Neuron (in vitro differentiated cells): ENCODE results near the gene IFI44L.

Experiments
- H2AFZ ChIP-seq: one replicate; pipeline ENCODE4 v1.6.1; 2013; ENCODE audit warnings: low read depth, mild to moderate bottlenecking, inconsistent platforms, low read length, moderate library complexity
- H3K27me3 ChIP-seq: one replicate; pipeline ENCODE4 v1.6.1; 2013; ENCODE audit warnings: low read length; ENCODE audit not compliant: insufficient read depth
- H3K36me3 ChIP-seq: one replicate; pipeline ENCODE4 v1.6.1; 2013; ENCODE audit warnings: low read length; ENCODE audit not compliant: insufficient read depth
- H3K4me1 ChIP-seq: one replicate; pipeline ENCODE4 v1.6.1; 2013; ENCODE audit warnings: low read length; ENCODE audit not compliant: insufficient read depth
- H3K4me3 ChIP-seq: 2 replicates; pipeline ENCODE4 v1.5.1; 2013; ENCODE audit warnings: mild to moderate bottlenecking, low read length, moderate library complexity
- H3K9me3 ChIP-seq: one replicate; pipeline ENCODE4 v1.6.1; 2013; ENCODE audit warnings: low read length

The IFI44L gene

DNA sequence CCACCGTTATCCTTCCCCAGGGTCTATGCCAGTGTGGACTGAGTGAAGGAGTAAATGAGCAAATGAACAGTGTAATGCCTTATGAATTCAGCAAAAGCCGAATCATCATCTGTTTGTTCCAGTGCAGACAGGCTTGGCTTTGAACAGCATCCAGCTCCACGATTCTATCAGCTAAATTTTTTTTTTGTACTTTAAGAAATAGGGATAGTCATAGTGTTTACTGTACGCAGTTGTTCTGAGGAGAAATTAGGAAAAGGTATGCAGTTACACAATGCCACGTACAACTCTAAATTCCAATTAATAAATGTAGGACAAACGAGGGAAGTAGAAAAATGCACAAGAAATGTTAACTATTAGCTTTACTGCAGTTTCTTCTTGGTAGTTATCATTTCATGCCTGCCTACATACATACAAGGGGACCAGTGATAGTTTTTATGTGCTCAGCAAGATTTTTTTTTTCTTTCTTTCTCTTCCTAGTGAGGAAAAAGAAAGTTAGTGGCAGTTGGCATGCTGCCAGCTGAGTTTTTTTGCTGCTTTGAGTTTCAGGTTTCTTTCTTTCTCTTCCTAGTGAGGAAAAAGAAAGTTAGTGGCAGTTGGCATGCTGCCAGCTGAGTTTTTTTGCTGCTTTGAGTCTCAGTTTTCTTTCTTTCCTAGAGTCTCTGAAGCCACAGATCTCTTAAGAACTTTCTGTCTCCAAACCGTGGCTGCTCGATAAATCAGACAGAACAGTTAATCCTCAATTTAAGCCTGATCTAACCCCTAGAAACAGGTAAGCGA, at the start of gene IFI44L:
IFI44L (plus strand) TSS at position 646 of the 777 bp plus-strand sequence. CDS start 7,468 bp downstream, outside the sequence.
- peak within 1 kb of the TSS; percentile 36 for H2AFZ ChIP-seq
- H3K27me3 ChIP-seq = no peaks in the 10 kb centered on the region
- no peaks in the 10 kb centered on the region for H3K9me3 ChIP-seq
- no peak within 1 kb of the TSS for H3K4me3 ChIP-seq
- peaks cover 3% of the 10 kb centered on the region for H3K4me1 ChIP-seq
- no peaks in the 10 kb centered on the region for H3K36me3 ChIP-seq

DNA sequence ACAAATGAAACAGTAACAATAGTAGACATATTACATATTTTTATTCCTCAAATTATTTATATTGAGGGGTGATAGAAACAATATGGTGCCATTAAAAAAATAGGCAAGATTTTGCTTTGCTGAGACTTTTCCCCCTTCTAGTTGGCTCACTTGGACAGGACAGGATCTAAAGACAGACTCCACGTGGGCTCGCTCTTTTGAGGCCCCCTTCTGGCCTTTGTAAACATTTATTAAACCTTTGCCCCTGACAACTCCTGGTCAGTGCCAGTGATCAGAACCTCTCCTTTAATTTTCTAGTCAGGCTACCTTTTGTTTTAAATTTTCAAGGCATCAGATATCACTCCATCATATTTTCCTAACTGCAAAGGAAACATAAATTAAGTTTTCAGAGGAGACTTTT, 49.7 kb upstream of the IFI44L start:
- H2AFZ ChIP-seq = no peak overlapping the region
- H3K4me1 ChIP-seq = no peaks in the 10 kb centered on the region
- no peaks in the 10 kb centered on the region for H3K36me3 ChIP-seq
- no peak overlapping the region for H3K4me3 ChIP-seq
- H3K9me3 ChIP-seq = no peaks in the 10 kb centered on the region
- no peaks in the 10 kb centered on the region for H3K27me3 ChIP-seq

DNA sequence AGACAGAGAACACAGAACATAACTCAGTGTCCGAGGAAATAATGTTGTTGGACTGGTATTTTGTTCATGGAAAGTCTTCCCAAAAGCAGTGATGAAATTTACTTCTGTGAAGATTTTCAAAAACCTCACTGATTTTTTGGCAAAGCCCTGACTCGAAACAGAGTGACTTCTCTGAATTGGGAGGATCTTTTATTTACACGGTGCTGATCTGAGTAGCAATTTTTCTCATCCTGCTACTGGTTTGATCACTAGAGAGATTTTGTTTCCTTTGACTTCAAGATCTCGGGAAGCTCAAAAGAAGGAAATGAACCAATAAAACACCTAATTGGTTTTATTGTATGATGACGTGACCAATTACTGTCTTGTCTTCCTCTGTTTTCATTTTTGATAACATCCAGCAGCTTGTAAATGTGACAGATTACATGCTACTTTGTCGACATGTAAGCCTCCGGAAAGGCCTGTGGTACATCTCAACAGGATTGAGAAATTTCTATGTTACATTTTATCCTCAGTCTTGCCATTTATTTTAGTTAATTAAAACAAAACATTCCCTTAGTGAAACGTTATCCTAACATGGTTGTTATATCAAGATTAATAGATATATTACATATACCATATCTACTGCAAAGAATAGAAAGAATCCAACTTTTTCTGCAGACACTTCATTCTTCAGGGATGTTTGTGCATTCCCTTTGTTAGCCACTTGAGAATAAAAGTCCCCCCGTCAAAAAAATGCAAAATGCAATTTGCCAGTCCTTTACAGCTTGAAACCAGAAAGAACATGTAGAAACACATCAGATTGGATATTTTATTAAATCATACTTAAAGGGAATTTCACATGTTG, 42.8 kb upstream of the IFI44L start:
- H3K4me1 ChIP-seq = no peaks in the 10 kb centered on the region
- no peak overlapping the region for H2AFZ ChIP-seq
- H3K4me3 ChIP-seq = no peak overlapping the region
- no peaks in the 10 kb centered on the region for H3K27me3 ChIP-seq
- H3K36me3 ChIP-seq = no peaks in the 10 kb centered on the region
- H3K9me3 ChIP-seq = no peaks in the 10 kb centered on the region

DNA sequence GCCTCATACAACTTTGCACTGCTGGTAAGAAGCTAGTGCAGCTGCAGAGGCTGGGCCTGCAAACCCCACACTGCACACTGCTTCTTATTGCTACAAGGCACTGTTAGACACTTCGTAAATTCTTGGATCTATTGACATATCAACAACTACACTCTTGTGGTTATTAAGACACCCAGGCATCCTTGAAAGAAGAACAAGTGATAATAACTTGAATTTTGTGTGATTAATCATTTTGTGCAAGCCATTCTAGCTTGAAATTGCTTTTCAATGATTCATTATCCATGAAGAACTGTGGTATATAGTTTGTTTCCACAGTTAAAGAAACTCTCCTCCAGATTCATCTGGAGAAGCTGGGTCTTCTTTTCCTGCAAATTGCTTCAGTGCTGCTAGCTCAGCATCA, 33.7 kb upstream of the IFI44L start:
- no peaks in the 10 kb centered on the region for H3K9me3 ChIP-seq
- no peaks in the 10 kb centered on the region for H3K4me1 ChIP-seq
- H3K36me3 ChIP-seq = no peaks in the 10 kb centered on the region
- no peaks in the 10 kb centered on the region for H3K27me3 ChIP-seq
- no peak overlapping the region for H3K4me3 ChIP-seq
- no peak overlapping the region for H2AFZ ChIP-seq

DNA sequence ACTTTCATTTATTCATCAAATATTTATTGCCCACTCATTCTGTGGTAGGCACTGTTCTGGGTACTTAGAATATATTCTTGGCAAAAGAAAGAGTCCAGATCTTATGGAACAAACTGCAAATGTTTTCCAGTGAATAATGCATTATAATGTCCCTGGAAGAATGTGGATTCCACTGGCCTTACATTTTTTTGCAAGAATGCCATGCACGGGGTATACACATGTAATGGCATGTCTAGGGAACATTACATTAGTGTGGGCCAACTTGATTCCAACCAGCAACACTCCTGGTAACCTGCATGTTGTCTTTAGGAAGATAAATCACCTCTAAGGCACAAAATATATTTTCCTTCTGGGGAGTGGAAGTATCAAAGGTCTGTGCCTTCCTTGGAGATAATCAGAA, 33.0 kb upstream of the IFI44L start:
- Histone ChIP-seq H3K4me3 (no peak overlapping the region), H3K9me3 (no peaks in the 10 kb centered on the region), H3K36me3 (no peaks in the 10 kb centered on the region), H3K27me3 (no peaks in the 10 kb centered on the region), H2AFZ (no peak overlapping the region), H3K4me1 (no peaks in the 10 kb centered on the region)

DNA sequence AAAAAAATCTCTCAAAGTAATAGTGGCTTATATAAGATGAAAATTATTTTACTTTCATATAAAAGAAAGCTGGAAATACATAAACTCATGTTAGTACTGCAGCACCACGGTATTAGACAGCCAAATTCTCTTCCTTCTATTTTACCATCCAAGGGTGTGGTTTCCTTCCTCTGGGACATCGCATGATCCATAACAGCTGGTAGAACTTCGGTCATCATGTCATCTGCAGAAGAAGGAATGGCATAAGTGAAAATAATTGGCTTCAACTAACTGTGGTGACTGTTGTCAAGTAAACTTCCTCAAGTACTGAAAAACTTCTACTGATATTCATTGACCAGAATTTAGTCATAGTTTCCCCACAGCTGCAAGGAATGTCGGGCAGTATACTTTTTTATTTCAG, 28.3 kb upstream of the IFI44L start:
- Histone ChIP-seq H2AFZ (no peak overlapping the region), H3K27me3 (no peaks in the 10 kb centered on the region), H3K9me3 (no peaks in the 10 kb centered on the region), H3K36me3 (no peaks in the 10 kb centered on the region), H3K4me3 (no peak overlapping the region), H3K4me1 (no peaks in the 10 kb centered on the region)

DNA sequence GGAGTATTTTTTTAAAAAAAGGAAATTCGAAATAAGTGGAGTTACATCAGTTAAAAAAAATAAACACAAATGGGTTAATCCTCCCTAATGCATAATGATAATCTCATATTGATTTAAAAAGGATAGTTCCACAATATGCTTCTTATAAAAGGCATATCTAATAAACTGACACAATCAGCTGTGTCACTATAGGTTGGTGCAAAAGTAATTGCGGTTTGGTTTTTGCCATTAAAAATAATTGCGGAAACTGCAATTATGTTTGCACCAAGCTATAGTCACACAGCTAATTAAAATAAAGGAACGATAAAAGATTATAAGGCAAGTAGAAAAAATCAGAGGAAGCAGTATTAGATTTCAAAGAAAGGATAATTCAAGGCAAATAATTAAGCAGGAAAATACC, 21.0 kb upstream of the IFI44L start:
- Histone ChIP-seq H3K4me1 (no peaks in the 10 kb centered on the region), H3K27me3 (no peaks in the 10 kb centered on the region), H3K9me3 (no peaks in the 10 kb centered on the region), H3K4me3 (no peak overlapping the region), H2AFZ (no peak overlapping the region), H3K36me3 (no peaks in the 10 kb centered on the region)

DNA sequence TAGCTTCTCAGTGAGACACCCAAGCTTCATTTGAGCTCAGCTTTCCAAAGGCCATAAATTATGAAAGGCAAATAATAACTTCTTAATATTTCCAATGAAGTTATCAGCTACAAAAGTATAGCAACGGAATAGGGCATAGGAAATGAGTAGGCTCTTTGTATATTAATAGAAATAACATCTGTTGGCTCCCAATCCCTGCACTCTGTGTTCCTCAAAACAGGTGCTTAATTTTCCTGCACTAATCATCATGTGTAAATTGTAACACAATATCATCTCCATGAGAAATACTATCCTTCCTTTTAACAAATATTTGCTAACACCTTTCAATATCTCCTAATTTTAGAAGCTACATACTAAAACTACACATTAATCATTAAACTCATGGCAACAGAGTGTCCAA, 19.2 kb upstream of the IFI44L start:
- H2AFZ ChIP-seq = no peak overlapping the region
- no peak overlapping the region for H3K4me3 ChIP-seq
- H3K9me3 ChIP-seq = no peaks in the 10 kb centered on the region
- no peaks in the 10 kb centered on the region for H3K4me1 ChIP-seq
- H3K36me3 ChIP-seq = no peaks in the 10 kb centered on the region
- no peaks in the 10 kb centered on the region for H3K27me3 ChIP-seq

DNA sequence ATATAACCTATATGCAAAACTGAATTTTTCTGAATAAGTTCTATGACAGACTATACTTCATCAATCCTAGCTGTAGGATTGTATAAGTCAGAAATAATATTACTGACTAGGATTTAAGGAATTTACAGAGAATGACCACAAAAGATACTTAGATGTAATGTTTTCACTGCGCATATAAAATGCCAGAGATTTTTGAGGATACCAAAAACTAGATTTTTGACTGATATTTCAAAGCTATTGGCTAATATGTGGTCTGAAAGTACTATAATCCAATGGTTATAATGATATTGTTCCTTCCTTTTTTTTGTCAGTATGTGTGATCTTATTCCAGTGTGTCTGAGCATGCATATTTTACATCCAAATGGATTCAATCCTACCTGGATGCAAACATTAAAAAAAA, 17.0 kb upstream of the IFI44L start:
- Histone ChIP-seq H3K4me1 (no peaks in the 10 kb centered on the region), H3K36me3 (no peaks in the 10 kb centered on the region), H2AFZ (no peak overlapping the region), H3K4me3 (no peak overlapping the region), H3K9me3 (no peaks in the 10 kb centered on the region), H3K27me3 (no peaks in the 10 kb centered on the region)

DNA sequence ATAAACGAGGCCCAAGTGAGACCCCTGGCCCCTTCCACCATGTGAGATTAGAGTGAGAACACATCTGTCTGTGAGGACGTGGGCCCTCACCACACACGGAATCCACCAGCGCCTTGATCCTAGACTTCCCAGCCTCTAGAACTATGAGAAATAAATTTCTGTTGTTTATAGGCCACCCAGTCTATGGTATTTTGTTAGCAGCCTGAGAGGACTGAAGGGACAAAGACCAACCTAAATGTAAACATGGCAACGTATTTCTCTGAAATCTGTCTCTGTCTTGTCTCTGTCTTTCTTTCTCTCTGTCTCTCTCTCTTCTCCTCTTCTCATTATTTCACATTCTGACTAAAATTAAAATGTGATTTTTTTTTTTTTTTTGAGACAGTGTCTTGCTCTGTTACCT, 15.6 kb upstream of the IFI44L start:
- Histone ChIP-seq H3K27me3 (no peaks in the 10 kb centered on the region), H3K36me3 (no peaks in the 10 kb centered on the region), H3K4me1 (no peaks in the 10 kb centered on the region), H2AFZ (no peak overlapping the region), H3K4me3 (no peak overlapping the region), H3K9me3 (no peaks in the 10 kb centered on the region)

DNA sequence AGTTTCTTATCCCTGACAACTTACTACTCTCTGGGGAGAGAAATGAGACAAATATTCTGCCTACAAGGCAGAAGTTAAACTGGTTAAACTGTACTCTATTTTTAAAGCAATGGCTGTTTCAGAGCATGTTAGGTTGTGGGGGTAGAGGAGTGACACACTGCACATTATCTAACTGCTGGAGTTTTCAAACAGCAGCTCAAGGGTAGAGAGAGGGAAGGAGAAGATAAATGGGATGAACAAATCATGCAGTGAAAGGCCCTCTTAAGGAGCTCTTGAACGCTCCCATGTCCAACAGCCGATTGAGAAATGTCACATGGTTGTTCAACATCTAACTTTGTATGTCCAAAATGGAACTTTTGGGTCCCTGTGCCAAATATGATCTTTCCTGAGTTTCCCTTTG, 14.0 kb upstream of the IFI44L start:
- Histone ChIP-seq H3K27me3 (no peaks in the 10 kb centered on the region), H3K36me3 (no peaks in the 10 kb centered on the region), H3K4me1 (no peaks in the 10 kb centered on the region), H2AFZ (no peak overlapping the region), H3K4me3 (no peak overlapping the region), H3K9me3 (no peaks in the 10 kb centered on the region)

DNA sequence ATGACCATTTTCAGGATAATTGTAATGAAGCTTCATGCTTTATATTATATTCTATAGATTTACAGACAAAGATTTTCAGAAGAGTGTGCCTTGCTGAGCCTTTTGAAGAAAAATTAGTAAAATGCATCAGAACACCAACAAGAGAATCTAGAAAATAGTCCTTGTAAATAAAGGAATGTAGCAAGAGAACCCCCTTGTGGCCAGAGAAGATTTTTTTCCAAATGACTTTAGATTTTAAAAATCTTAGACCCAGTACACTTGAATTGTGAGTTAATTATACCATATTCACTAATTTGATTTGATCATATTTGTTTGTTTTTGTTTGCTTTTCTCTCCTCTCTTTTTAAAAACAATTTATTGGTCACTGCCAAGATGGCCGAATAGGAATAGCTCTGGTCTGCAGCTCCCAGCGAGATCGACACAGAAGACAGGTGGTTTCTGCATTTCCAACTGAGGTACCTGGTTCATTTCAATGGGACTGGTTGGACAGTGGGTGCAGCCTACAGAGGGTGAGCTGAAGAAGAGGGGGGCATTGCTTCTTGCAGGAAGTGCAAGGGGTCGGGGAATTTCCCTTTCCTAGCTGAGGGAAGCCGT, 12.8 kb upstream of the IFI44L start:
- no peaks in the 10 kb centered on the region for H3K36me3 ChIP-seq
- H3K9me3 ChIP-seq = no peaks in the 10 kb centered on the region
- no peak overlapping the region for H3K4me3 ChIP-seq
- no peak overlapping the region for H2AFZ ChIP-seq
- H3K27me3 ChIP-seq = no peaks in the 10 kb centered on the region
- no peaks in the 10 kb centered on the region for H3K4me1 ChIP-seq

DNA sequence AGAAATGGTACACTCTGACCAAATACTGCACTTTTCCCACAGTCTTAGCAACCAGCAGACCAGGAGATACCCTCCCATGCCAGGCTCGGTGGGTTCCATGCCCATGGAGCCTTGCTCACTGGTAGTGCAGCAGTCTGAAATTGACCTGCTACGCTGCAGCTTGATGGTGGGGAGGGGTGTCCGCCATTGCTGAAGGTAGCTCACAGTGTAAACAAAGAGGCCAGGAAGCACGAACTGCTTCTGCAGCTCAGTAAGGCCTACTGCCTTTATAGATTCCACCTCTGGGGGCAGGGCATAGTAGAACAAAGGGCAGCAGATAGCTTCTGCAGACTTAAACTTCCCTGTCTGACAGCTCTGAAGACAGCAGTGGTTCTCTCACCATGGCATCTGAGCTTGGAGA, 12.3 kb upstream of the IFI44L start:
- no peak overlapping the region for H2AFZ ChIP-seq
- H3K4me3 ChIP-seq = no peak overlapping the region
- H3K27me3 ChIP-seq = no peaks in the 10 kb centered on the region
- H3K4me1 ChIP-seq = no peaks in the 10 kb centered on the region
- H3K9me3 ChIP-seq = no peaks in the 10 kb centered on the region
- H3K36me3 ChIP-seq = no peaks in the 10 kb centered on the region
